Activated effector memory CD4-positive, alpha-beta T cell treated with anti-CD3 and anti-CD28 coated beads, Interleukin-2, amount 50 U/mL, for 16 hours (primary cell): ENCODE results near the gene PTPRU.

Experiments
- DNase-seq: peaks from one replicate; pipeline ENCODE4 v3.0.0-alpha.2; 2020

The PTPRU gene

DNA sequence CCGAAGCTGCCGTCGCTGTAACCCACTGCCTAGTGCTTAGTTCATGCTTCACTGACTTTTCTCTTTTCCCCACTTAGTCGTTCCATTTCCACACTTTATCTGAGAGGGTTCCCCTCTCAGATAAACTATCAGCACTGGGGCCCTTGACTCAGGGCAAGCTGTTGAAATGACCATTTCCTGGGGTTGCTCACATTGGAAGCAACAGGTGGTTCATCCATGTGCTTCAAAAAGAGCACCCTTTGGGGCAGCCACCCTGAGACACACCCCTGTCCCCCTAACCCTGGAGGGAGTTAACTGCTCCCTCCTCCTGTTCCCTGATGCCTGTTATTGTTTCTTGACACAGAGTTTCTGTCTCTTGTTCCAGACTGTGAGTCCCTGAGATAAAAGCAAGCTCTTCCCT is 107.2 kb downstream of the PTPRU start:
- no peak for DNase-seq

GRCh38 chr1:29343908-29344307 is 107.6 kb downstream of the PTPRU start:
- no peak for DNase-seq

DNA sequence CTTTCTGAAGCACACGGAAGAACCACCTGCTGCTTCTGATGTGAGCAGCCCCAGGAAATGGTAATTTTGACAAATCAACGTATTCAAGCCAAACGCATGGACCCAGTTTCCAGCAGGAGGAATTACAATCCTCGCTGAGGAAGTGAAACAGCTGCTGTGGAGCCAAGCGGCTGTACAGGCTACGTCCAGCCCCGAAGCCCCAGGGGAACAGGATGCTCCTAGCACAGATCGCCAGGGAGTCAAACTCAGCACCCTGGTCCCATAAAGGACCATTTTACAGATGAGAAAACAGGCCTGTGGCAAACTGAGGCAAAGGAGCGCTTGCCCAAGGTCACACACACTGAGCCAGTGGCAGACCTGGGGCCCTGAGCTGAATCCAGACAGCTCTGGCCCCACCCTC is 108.0 kb downstream of the PTPRU start:
- no peak for DNase-seq

GRCh38 chr1:29346576-29346975 is 110.3 kb downstream of the PTPRU start:
- DNase-seq: no peak

GRCh38 chr1:29349871-29350491 is 113.7 kb downstream of the PTPRU start:
- no peak for DNase-seq

- DNase-seq: no peak
Measured at GRCh38 chr1:29352719-29353420, 116.5 kb downstream of the PTPRU start.

DNA sequence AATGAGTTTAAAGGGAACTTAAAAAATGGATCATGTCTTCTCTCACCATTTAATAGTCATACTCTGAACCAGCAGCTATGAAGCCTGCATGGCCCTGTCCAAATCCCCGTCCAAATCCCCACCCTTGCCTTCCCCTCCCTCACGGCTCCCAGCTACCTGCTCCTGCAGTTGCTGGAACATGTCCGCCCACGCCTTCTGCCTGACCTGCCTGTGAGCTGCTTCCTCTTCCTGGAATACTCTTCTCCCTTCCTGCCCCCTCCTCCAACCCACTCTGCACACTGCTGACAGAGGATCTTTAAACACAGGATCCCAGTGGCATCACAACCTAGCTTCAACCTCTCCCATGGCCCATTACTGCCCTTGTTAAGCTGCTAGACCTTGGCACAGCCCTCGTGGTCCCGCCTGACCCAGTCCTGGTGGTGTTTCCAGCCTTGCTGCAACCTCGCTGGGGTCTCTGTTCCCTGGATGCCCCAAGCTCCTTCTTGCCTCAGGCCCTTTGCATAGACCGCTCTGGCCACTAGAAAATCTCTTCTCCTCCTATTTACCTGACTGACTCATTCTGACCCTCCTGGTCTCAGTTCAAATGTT is 118.3 kb downstream of the PTPRU start:
- DNase-seq: no peak

DNA sequence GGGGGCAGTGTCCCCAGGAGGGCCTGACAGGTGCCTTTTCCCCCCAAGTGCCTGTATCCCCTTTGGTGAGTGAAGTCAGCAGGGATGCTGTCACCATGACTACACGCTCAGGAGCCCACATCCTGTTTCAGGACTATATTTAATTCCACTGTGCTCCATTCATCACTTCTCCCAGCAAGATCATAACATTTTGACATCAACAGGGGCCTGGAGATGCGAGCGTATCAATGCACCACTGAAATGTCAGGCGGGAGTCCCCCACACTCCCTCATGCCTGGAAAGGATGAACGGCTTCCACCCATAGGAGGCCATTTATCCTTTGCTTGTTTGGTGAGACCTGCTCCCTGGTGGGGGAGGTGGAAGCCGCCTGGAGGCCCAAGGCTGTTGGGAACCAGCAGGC is 119.1 kb downstream of the PTPRU start:
- no peak for DNase-seq

GRCh38 chr1:29356663-29357062 is 120.3 kb downstream of the PTPRU start:
- no peak for DNase-seq

GRCh38 chr1:29357452-29357851 is 121.1 kb downstream of the PTPRU start:
- DNase-seq: no peak

DNA sequence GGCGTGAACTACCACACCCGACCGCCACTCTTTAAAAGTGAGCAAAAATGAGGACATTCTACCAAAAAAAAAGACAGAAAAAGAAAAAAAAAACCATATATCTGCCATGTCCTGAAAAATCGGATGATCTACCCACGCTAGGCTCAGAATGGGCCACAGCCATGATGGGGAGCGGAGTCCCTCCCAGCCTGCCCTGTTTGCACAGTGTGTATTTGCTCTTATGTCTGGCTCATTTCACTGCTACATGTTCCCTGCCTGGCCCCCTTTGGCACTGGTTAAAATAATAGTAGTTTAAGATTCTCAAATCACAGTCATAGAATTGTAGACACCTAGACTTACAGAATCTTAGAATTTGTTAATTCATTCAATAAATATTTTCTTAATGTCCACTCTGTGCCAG is 121.9 kb downstream of the PTPRU start:
- no peak for DNase-seq

DNA sequence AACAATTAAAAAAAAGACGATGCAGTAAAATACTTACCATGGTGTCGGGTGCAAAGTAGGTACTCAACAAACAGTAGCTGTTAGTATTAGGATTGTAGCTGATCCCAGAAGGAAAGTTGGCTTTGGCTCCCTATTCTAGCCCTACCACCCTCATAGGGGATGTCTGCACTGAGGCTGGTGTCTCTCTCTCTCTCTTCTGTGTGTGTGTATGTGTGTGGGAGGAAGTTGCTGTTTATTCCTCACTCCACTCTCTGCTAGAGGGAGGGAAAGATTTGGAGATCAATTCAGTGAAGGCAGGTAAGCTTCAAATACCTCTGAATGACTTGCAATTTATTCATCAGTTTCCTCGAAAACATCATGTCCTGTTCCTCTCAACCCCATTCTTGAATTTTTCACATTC is 124.4 kb downstream of the PTPRU start:
- DNase-seq: no peak

DNA sequence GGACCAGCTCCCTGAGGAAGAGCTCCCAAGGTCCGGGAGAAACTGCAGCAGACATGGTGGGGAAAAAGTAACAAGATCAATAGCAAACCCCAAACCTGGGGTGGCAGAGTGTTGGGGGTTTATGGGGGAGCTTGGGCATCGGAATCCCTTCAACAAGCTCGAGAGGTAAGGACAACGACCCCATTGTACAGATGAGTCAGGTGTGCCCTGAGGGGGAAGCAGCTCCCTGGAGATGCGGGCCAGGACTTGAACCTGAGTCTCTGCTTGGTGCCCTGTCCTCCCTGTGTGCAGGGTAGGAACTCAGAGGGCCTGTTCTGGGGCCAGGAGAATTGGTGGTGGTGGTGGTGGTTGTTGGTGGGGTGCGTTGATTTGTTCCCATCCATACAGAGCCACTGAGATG is 125.4 kb downstream of the PTPRU start:
- peak; percentile 14 for DNase-seq

DNA sequence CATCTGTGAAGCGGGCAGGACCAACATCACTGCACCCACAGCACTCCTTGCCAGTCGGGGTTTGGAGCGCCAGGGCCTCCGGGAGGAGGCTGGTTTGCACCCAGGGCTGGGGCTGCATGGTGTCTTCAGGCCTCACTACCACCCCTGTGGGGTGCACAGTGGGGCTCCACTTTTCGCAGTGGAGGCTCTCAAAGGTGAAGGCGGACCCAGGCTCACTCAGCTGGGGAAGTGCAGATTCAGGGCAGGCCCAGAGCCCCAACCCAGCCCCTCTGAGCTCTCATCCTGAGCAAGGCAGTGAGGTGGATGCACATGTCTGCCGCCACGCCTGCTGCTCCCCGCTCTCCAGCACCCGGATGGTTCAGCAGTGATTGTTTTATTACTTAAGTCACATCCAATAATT is 125.8 kb downstream of the PTPRU start:
- DNase-seq: no peak

DNA sequence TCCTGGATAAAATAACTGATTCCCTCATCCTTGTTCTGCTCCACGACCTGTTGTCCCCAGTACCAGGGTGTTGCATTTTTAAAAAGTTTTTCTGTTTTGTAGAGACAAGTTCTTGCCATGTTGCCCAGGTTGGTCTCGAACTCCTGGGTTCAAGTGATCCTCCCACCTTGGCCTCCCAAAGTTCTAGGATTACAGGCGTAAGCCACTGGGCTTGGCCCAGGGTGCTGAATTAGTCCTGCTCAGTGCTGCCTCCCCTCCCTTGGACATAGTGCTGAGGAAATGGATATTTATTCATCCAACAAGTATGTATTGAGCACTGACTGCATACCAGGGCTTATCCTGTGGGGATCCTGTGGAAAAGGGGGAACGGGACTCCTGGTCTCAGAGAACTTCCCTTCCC is 126.4 kb downstream of the PTPRU start:
- DNase-seq: peak; percentile 13

DNA sequence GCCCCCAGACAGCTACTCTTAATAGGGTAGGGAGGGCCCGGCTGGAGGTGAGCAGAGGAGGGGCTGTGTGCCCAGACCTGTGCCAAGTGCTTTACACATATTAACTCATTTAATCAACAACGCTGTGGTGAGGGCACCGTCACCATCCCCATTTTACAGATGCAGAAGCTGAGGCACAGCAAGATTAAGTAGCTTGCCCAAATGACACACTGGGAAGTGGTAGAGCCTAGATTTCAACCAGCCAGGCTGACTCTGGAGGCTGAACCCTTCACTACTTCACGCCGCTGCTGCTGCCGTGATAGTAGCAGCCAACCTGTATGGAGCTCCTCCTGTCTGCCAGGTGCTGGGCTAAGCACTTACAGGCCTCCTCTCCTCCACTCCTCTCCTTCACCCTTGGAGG is 127.2 kb downstream of the PTPRU start:
- DNase-seq: peak; percentile 41

- DNase-seq: peak; percentile 27
Measured at GRCh38 chr1:29364101-29364678, 127.9 kb downstream of the PTPRU start.

GRCh38 chr1:29365906-29366670 is 129.8 kb downstream of the PTPRU start:
- DNase-seq: peak; percentile 30

DNA sequence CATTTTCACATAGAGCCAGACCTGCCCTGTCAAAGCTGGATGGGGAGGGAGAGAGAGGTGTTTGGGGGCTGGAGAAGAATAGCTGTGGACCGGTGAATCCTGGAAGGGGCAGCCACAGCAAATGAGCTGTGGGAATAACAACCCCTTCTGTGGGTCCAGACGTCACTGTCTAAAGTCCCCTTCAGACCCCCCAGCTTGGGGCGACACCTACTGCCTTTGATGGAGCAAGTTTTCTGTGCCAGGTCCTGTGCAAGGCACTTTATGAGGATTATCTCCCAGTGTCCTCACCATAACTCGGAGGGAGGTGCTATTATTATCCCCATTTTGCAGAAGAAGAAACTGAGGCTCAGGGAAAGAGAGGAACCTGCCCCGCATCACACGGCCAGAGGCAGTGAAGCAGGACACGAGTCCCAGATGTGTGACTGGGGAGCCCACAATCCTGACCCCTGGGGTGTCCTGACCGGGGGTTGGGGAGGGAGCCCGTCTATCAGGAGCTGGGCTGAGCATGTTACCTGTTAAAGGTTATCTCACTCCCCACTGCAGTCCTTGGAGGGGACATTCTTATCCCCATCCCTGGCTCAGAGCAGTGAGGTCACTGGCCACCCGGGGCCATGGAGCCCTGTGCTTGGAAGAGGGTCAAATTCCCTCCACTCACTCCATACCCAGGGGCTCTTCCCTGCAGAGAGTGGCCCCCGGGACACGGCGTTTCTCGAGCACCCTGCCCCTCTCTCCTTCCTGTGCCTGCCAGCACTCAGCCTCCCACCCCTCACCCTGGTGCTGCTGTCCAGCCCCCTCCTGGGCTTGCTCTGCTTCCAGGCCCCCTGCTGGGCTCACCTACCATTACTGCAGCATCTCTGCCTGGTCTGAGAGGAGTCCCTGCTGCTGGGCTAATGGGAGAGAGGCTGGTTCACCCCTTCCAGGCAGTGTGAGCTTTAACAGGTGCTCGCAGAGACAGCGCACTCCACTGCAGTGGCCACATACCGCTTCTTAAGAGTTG is 132.9 kb downstream of the PTPRU start:
- DNase-seq: peak; percentile 52

DNA sequence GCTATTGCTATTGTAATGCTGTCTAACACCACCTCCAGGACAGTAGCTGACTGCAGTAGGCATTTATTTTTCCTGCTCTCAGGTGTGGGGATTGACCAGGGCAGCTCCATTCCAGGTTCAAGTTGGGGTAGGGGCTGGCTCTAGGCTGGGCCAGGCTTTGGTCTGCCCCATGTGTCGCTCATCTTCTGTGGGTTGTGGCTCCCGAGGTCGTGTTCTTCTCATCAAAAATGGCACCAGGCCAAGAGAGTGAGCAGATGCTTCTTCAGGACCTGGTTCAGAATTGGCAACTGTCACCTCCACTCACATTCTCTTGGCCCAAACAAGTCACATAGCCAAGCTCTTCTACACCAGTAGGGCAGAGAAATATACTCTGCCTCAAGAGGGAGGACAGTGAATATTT is 133.7 kb downstream of the PTPRU start:
- no peak for DNase-seq

DNA sequence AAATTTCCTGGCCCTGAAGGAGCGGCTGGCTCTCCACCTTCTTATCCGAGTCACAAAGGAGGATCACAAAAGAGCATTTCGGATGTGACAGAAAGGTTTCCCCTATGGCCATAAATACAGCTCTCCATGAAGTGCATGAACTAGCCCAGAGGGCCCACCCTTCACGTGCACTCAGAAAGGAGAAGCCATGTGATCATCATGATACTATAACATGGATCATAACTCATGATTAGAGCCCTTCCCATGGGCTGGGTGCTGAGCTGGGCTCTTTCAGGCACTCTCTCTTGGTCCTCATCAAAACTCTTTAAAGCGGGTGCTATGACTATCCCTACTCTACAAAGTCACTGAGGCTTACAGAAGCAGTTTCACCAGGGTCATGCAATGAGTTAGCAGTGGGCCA is 135.0 kb downstream of the PTPRU start:
- no peak for DNase-seq

- DNase-seq: no peak
Measured at GRCh38 chr1:29372108-29372507, 135.8 kb downstream of the PTPRU start.
